Testis (tissue), 3 donors: ENCODE data around the gene LHFPL3. TPM values are rescaled to one million over a fixed set of nuclear protein-coding genes. Genes with fewer than 3 reads are reported as not detected.

Experiments
- DNase-seq: peaks from one replicate; pipeline ENCODE4 v3.0.0-alpha.2; 2019
- H3K27ac ChIP-seq, 2 donors: fragments of 200-600 bp; sonication (generic); one replicate each; pipeline ENCODE4 v1.5.1; 2019
- H3K27me3 ChIP-seq: fragments of 200-600 bp; sonication (generic); one replicate; pipeline ENCODE4 v1.5.1; 2019
- H3K36me3 ChIP-seq: fragments of 200-600 bp; sonication (generic); one replicate; pipeline ENCODE4 v1.5.1; 2017; ENCODE audit warnings: low read depth; ENCODE audit errors: missing control alignments
- H3K4me1 ChIP-seq: fragments of 200-600 bp; sonication (generic); one replicate; pipeline ENCODE4 v1.5.1; 2019
- H3K4me3 ChIP-seq, 2 donors: fragments of 200-600 bp; sonication (generic); one replicate each; pipeline ENCODE4 v1.5.1; 2017 to 2019
- H3K9me3 ChIP-seq: fragments of 200-600 bp; sonication (generic); one replicate; pipeline ENCODE4 v1.5.1; 2017
- CTCF ChIP-seq, 3 experiments: fragments of 450-650 bp in 2 of 3; fragments of 200-600 bp in 1 of 3; sonication (generic) in 1 of 3; IDR thresholded peaks; one replicate each; pipeline ENCODE4 v1.5.1; 2016 to 2019; ENCODE audit warnings: antibody characterized with exemption in 3 of 3, mild to moderate bottlenecking in 2 of 3, moderate library complexity in 1 of 3
- POLR2A ChIP-seq: fragments of 450-650 bp; IDR thresholded peaks from one replicate; pipeline ENCODE4 v1.6.1; 2017; ENCODE audit warnings: antibody characterized with exemption, mild to moderate bottlenecking, moderate library complexity
- WGBS, 2 donors: methylation state at CpG; one replicate each; pipeline ENCODE4 v1.1.5; 2018; 5-methylcytosine and 5-hydroxymethylcytosine counted together
- intact Hi-C: fragments of 100-400 bp; cut with DNase I; formaldehyde crosslinking; loops from one replicate; pipeline ENCODE4 v1.15.1; 2023; ENCODE audit warnings: low total_unique reads
- polyA plus RNA-seq: library from polyadenylated mRNA; stranded (reverse); fragments of 350-450 nt; fragmentation: Illumina TruSeq; extraction: RNeasy Lipid Tissue Mini Kit (QIAGEN cat#74804); gene quantifications from one replicate; pipeline ENCODE4 v1.2.3, GENCODE V29; 2014; ENCODE audit warnings: low read depth, low replicate concordance; ENCODE audit not compliant: insufficient read depth
- total RNA-seq, 2 donors: library from RNA; depleted of rRNA; stranded (reverse); fragments of >200 nt; gene quantifications; one replicate each; pipeline ENCODE4 v1.2.3, GENCODE V29; 2016

LHFPL3 gene
- total and polyA plus RNA-seq, 3 donors from 2014 or later = 0.17 to 0.47 (median 0.19) TPM

DNA sequence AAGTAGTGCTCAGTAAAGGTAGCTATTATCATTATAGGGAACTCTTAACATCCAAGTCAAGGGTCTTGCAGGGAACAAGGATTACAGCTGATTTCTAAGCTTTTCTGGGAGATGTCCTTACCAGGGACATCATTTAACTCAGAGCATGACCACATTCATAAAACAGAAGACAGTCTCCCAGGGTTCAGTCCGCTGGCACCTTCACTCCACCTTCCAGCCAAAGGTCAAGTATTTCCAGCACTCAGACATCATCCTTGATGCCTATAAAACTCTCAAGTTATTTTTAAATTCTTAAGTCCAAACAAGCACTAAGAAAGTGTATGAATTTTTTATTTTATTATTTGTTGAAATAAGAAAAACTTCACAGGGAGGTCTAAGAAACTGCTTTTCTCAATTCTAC, 565.9 kb downstream of the LHFPL3 start:
- Histone ChIP-seq H3K36me3 (no peaks in the 10 kb centered on the region), H3K4me3 (no peak overlapping the region), H3K27ac (no peak overlapping the region), H3K4me1 (no peaks in the 10 kb centered on the region), H3K9me3 (no peaks in the 10 kb centered on the region), H3K27me3 (no peaks in the 10 kb centered on the region)
- WGBS, 2 donors = 93 to 100% methylated on average over 1 of the region's 1 CpG
- DNase-seq = no peak
- intact Hi-C loops = no loop called here
- TF ChIP-seq POLR2A = no peak
- no peak for TF ChIP-seq CTCF (IDR thresholded peaks at IDR 0.05)

- Histone ChIP-seq H3K27me3 (no peaks in the 10 kb centered on the region), H3K27ac (no peak overlapping the region), H3K36me3 (no peaks in the 10 kb centered on the region), H3K4me1 (no peaks in the 10 kb centered on the region), H3K9me3 (no peaks in the 10 kb centered on the region), H3K4me3 (no peak overlapping the region)
- intact Hi-C loops = no loop called here
- 84% methylated on average over 3 of the region's 3 CpGs for WGBS, 2 donors
- DNase-seq = no peak
- TF ChIP-seq POLR2A (no peak), CTCF (IDR thresholded peaks at IDR 0.05) (no peak)
Measured at GRCh38 chr7:104894726-104895521, 566.5 kb downstream of the LHFPL3 start.

- Histone ChIP-seq H3K27me3 (no peaks in the 10 kb centered on the region), H3K4me3 (no peak overlapping the region), H3K4me1 (no peaks in the 10 kb centered on the region), H3K36me3 (no peaks in the 10 kb centered on the region), H3K27ac (no peak overlapping the region), H3K9me3 (no peaks in the 10 kb centered on the region)
- TF ChIP-seq POLR2A (no peak), CTCF (IDR thresholded peaks at IDR 0.05) (no peak)
- intact Hi-C loops = no loop called here
- 64 to 76% methylated on average over 10 of the region's 10 CpGs for WGBS, 2 donors
- DNase-seq = peak; percentile 34
Measured at GRCh38 chr7:104895522-104896236, 567.3 kb downstream of the LHFPL3 start.

DNA sequence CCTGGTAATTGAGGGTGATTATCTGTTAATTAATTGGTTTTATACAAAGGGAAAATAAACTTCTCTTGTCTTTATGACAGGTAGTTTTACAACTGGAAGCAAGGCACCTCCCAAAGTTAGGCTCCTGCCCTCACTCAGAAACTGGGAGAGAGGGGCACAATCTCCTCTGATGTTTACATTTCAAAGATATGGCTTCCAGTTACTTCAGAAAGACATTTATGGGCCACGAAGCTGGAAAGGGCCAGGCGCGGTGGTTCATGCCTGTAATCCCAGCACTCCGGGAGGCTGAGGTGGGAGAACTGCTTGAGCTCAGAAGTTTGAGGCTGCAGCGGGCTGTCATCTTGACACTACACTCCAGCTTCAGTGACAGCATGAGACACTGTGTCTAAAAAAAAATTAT, 570.0 kb downstream of the LHFPL3 start:
- intact Hi-C loops = no loop called here
- DNase-seq = no peak
- H3K36me3 ChIP-seq = no peaks in the 10 kb centered on the region
- WGBS, 2 donors = 70 to 72% methylated on average over 5 of the region's 5 CpGs
- TF ChIP-seq CTCF (IDR thresholded peaks at IDR 0.05) (no peak), POLR2A (no peak)
- no peaks in the 10 kb centered on the region for H3K27me3 ChIP-seq
- no peaks in the 10 kb centered on the region for H3K9me3 ChIP-seq
- H3K4me3 ChIP-seq = no peak overlapping the region
- H3K4me1 ChIP-seq = no peaks in the 10 kb centered on the region
- H3K27ac ChIP-seq = no peak overlapping the region
